SK-N-SH (cell line): Measurements from ENCODE around the gene LPP. TPM values are rescaled to one million over a fixed set of nuclear protein-coding genes. Genes with fewer than 3 reads are reported as not detected.

Experiments used
- CTCF ChIA-PET: fragments of 300-600, 350-600 bp; formaldehyde crosslinking; extraction: SDS; loops from one replicate; lab custom pipeline; 2021; lab: Yijun Ruan, JAX
- POLR2A ChIA-PET: fragments of 350-600 bp; sonication (Branson Sonifier 250); formaldehyde crosslinking; extraction: SDS; loops from one replicate; lab custom pipeline; 2020; ENCODE audit warnings: antibody characterized with exemption, inconsistent platforms; lab: Yijun Ruan, JAX
- DNase-seq: peaks from one replicate; pipeline ENCODE4 v3.0.0; 2012
- H2AFZ ChIP-seq: fragments of 200-600 bp; sonication (generic); 2 replicates; pipeline ENCODE4 v1.8.1; 2016; ENCODE audit warnings: antibody characterized with exemption, mild to moderate bottlenecking, low read depth
- H3F3A ChIP-seq: fragments of 200-600 bp; sonication (generic); replicated peaks from 2 replicates; pipeline ENCODE3; 2016; ENCODE audit warnings: antibody characterized with exemption, mild to moderate bottlenecking; ENCODE audit not compliant: insufficient read depth
- H3K27ac ChIP-seq, 2 experiments: fragments of 200-500 bp in 1 of 2; fragments of 200-600 bp in 1 of 2; sonication (Bioruptor generic) in 1 of 2; sonication (generic), shearing (Covaris generic) in 1 of 2; 2 replicates each; pipeline versions ENCODE4 v1.5.1 to v1.6.1; 2014 to 2016; ENCODE audit warnings: low read depth in 2 of 2, inconsistent platforms in 1 of 2, low read length in 1 of 2, mild to moderate bottlenecking in 1 of 2, mixed read lengths in 1 of 2
- H3K27me3 ChIP-seq: fragments of 200-600 bp; sonication (generic), shearing (Covaris generic); 2 replicates; pipeline ENCODE4 v1.6.1; 2016; ENCODE audit warnings: mixed run types; ENCODE audit not compliant: insufficient read depth
- H3K36me3 ChIP-seq, 2 experiments: fragments of 200-500 bp in 1 of 2; fragments of 200-600 bp in 1 of 2; sonication (Bioruptor generic) in 1 of 2; sonication (generic) in 1 of 2; replicated peaks in 1 of 2; 2 replicates each; pipeline versions ENCODE3 to v1.5.1; 2014 to 2016; ENCODE audit warnings: low read length in 1 of 2, mild to moderate bottlenecking in 1 of 2; ENCODE audit not compliant: insufficient read depth in 2 of 2, control insufficient read depth in 1 of 2
- H3K4me1 ChIP-seq, 2 experiments: fragments of 200-500 bp in 1 of 2; fragments of 200-600 bp in 1 of 2; sonication (Bioruptor generic) in 1 of 2; sonication (generic), shearing (Covaris generic) in 1 of 2; 2 replicates each; pipeline versions ENCODE4 v1.5.1 to v1.6.1; 2014 to 2016; ENCODE audit warnings: low read depth in 1 of 2, low read length in 1 of 2, mixed run types in 1 of 2; ENCODE audit not compliant: insufficient read depth in 2 of 2, control insufficient read depth in 1 of 2
- H3K4me2 ChIP-seq: fragments of 200-600 bp; sonication (generic), shearing (Covaris generic); 2 replicates; pipeline ENCODE4 v1.6.1; 2017; ENCODE audit warnings: mixed run types
- H3K4me3 ChIP-seq, 2 experiments: fragments of 200-500 bp in 1 of 2; fragments of 200-600 bp in 1 of 2; sonication (Bioruptor generic) in 1 of 2; sonication (generic), shearing (Covaris generic) in 1 of 2; 2 replicates each; pipeline versions ENCODE4 v1.5.1 to v1.8.1; 2014 to 2016; ENCODE audit warnings: low read depth in 2 of 2, inconsistent platforms in 1 of 2, low read length in 1 of 2, mild to moderate bottlenecking in 1 of 2, mixed read lengths in 1 of 2, moderate library complexity in 1 of 2
- H3K79me2 ChIP-seq: fragments of 200-600 bp; sonication (generic); 2 replicates; pipeline ENCODE4 v1.8.1; 2017; ENCODE audit warnings: mild to moderate bottlenecking; ENCODE audit not compliant: insufficient read depth
- H3K9ac ChIP-seq: fragments of 200-600 bp; sonication (generic); 2 replicates; pipeline ENCODE4 v1.6.1; 2017; ENCODE audit warnings: mixed run types
- H3K9me2 ChIP-seq: fragments of 200-600 bp; sonication (generic); 2 replicates; pipeline ENCODE4 v1.6.1; 2017; ENCODE audit warnings: mixed run types
- H3K9me3 ChIP-seq: fragments of 200-600 bp; sonication (generic); 2 replicates; pipeline ENCODE4 v1.6.1; 2017; ENCODE audit warnings: mixed run types, mild to moderate bottlenecking, moderate library complexity
- H4K20me1 ChIP-seq: fragments of 200-600 bp; sonication (generic); 2 replicates; pipeline ENCODE4 v1.6.1; 2017; ENCODE audit warnings: mild to moderate bottlenecking, mixed run types; ENCODE audit not compliant: insufficient read depth
- CHD2 ChIP-seq: fragments of 150-350 bp; IDR thresholded peaks from 2 replicates; pipeline ENCODE4 v1.6.1; 2018; ENCODE audit warnings: low read length; ENCODE audit not compliant: partially characterized antibody
- EP300 ChIP-seq, 2 experiments: IDR thresholded peaks; 2 replicates each; pipeline versions ENCODE4 v1.4.0 to v1.6.1; 2012; ENCODE audit warnings: borderline replicate concordance in 1 of 2, low read depth in 1 of 2, low read length in 1 of 2
- EZH2phosphoT487 ChIP-seq: fragments of 200-600 bp; sonication (generic); IDR thresholded peaks from 2 replicates; pipeline ENCODE4 v1.6.1; 2017; ENCODE audit warnings: low read depth, mixed run types, mild to moderate bottlenecking, antibody characterized with exemption, moderate library complexity, borderline replicate concordance
- FOSL2 ChIP-seq: IDR thresholded peaks from 2 replicates; pipeline ENCODE4 v1.4.0; 2012; ENCODE audit warnings: low read depth, mild to moderate bottlenecking, moderate library complexity, borderline replicate concordance
- FOXJ3 ChIP-seq: sonication (generic); formaldehyde crosslinking; IDR thresholded peaks from 2 replicates; pipeline ENCODE4 v1.5.1; 2020; ENCODE audit warnings: mild to moderate bottlenecking, missing genetic modification reagents
- FOXM1 ChIP-seq: IDR thresholded peaks from 2 replicates; pipeline ENCODE4 v1.4.0; 2012; ENCODE audit warnings: low read depth, mild to moderate bottlenecking
- GABPA ChIP-seq: IDR thresholded peaks from 2 replicates; pipeline ENCODE4 v1.4.0; 2012; ENCODE audit warnings: low read depth, mild to moderate bottlenecking
- GATA2 ChIP-seq: sonication (generic); formaldehyde crosslinking; IDR thresholded peaks from 2 replicates; pipeline ENCODE4 v1.5.0; 2020; ENCODE audit warnings: mild to moderate bottlenecking, missing genetic modification reagents
- MXI1 ChIP-seq: IDR thresholded peaks from 2 replicates; pipeline ENCODE4 v1.6.1; 2012; ENCODE audit warnings: mild to moderate bottlenecking, low read depth, low read length, improper control_type of control experiment
- NFIC ChIP-seq: IDR thresholded peaks from 2 replicates; pipeline ENCODE4 v1.4.0; 2012; ENCODE audit warnings: borderline replicate concordance
- PBX3 ChIP-seq: IDR thresholded peaks from 2 replicates; pipeline ENCODE4; 2012
- POLR2AphosphoS5 ChIP-seq: IDR thresholded peaks from 2 replicates; pipeline ENCODE4 v1.6.1; 2012; ENCODE audit warnings: low read depth, low read length
- RFX5 ChIP-seq: IDR thresholded peaks from 2 replicates; pipeline ENCODE4 v1.6.1; 2012; ENCODE audit warnings: mild to moderate bottlenecking, improper control_type of control experiment, low read length
- RXRA ChIP-seq: IDR thresholded peaks from 2 replicates; pipeline ENCODE4 v1.4.0; 2012; ENCODE audit warnings: low read depth, mild to moderate bottlenecking, borderline replicate concordance
- SIN3A ChIP-seq: IDR thresholded peaks from 2 replicates; pipeline ENCODE4 v1.6.1; 2012; ENCODE audit warnings: low read depth, mild to moderate bottlenecking, low read length, moderate library complexity, borderline replicate concordance
- SMC3 ChIP-seq: IDR thresholded peaks from 2 replicates; pipeline ENCODE4 v1.6.1; 2012; ENCODE audit warnings: low read depth, low read length, improper control_type of control experiment
- TAF1 ChIP-seq: IDR thresholded peaks from 2 replicates; pipeline ENCODE4 v1.6.1; 2012; ENCODE audit warnings: low read depth, mild to moderate bottlenecking, low read length, moderate library complexity, borderline replicate concordance
- TCF12 ChIP-seq: IDR thresholded peaks from 2 replicates; pipeline ENCODE4 v1.4.0; 2012
- TEAD4 ChIP-seq: IDR thresholded peaks from 2 replicates; pipeline ENCODE4 v1.4.0; 2012; ENCODE audit warnings: mild to moderate bottlenecking, borderline replicate concordance; ENCODE audit not compliant: insufficient read depth
- YY1 ChIP-seq: IDR thresholded peaks from 2 replicates; pipeline ENCODE4 v1.4.0; 2012; ENCODE audit warnings: low read depth, mild to moderate bottlenecking
- WGBS: methylation state at CpG from one replicate; pipeline ENCODE4 v1.1.6; 2017; ENCODE audit warnings: low lambda C conversion rate; 5-methylcytosine and 5-hydroxymethylcytosine counted together
- polyA plus RNA-seq, 3 experiments: library from polyadenylated mRNA; depleted of rRNA; stranded (reverse); fragments of >200 nt; gene quantifications; 2 replicates each; pipeline ENCODE4 v1.2.3, GENCODE V29; 2012
- TF ChIP-seq, protein P1 (sequence below): fragments of 150-350 bp; IDR thresholded peaks from 2 replicates; pipeline ENCODE4 v1.6.1; 2016; ENCODE audit warnings: mild to moderate bottlenecking, low read depth, low read length
- TF ChIP-seq, protein P2 (sequence below): IDR thresholded peaks from 2 replicates; pipeline ENCODE4 v1.4.0; 2012; ENCODE audit warnings: low read depth
- TF ChIP-seq, protein P3 (sequence below): fragments of 200-600 bp; sonication (generic); IDR thresholded peaks from 2 replicates; pipeline ENCODE4 v1.6.1; 2017; ENCODE audit warnings: antibody characterized with exemption, mild to moderate bottlenecking, moderate library complexity

LPP gene
- polyA plus RNA-seq, 1 of the 3 experiments (the other 2 are of a cell fraction), result 6.6 TPM

GRCh38 chr3:188505911-188506310, 352.0 kb downstream of the LPP start (continued):
- TF ChIP-seq GATA2 (CRISPR knock-in tag) (no peak), SMC3 (no peak), TEAD4 (no peak)

DNA sequence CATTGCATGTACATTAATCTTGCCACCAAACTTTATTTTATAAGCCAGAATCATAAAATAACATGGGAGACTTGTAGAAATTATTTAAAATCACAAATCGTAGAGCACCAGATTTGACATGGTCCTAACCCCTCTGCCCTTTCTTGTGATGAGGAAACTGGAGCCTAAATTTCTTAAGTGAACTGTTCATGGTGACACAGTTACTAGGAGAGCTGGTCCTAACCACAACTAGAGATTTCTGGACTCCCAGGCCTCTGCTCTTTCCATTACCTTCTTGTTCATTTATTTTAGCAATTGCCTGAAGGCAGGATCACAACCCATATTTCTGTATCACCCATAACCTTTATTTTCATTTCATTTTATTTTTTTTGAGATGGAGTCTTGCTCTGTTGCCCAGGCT, 352.5 kb downstream of the LPP start:
- Histone ChIP-seq H3K27ac (peak overlapping the region in 1 of 2 experiments; percentile 43; a peak in 1 of 4 replicates), H3F3A (peaks cover 11% of the 10 kb centered on the region), H4K20me1 (peaks cover 7% of the 10 kb centered on the region; the same call in 1 of the 2 replicates), H3K27me3 (no peaks in the 10 kb centered on the region)
- CTCF ChIA-PET, result no interaction called here
- no peak for TF ChIP-seq RFX5
- TF ChIP-seq, all 33 proteins: peak for 0
- Histone ChIP-seq H3K4me1 (peaks cover 2 to 28% of the 10 kb centered on the region in 2 experiments; a peak in 3 of 4 replicates), H3K79me2 (peaks cover 53% of the 10 kb centered on the region), H3K36me3 (peaks cover 0 to 28% of the 10 kb centered on the region in 2 experiments), H3K9me3 (peaks cover 7% of the 10 kb centered on the region), H3K9me2 (no peaks in the 10 kb centered on the region), H3K9ac (no peak overlapping the region), H3K4me3 (no peak overlapping the region), H3K4me2 (no peak overlapping the region), H2AFZ (no peak overlapping the region)
- DNase-seq, result no peak
- WGBS, result 56% methylated on average over 1 of the region's 1 CpG
- POLR2A ChIA-PET, result no interaction called here

GRCh38 chr3:188507244-188507720, 353.3 kb downstream of the LPP start:
- CTCF ChIA-PET, result no interaction called here
- Histone ChIP-seq H4K20me1 (peaks cover 7% of the 10 kb centered on the region; the same call in 1 of the 2 replicates), H3K9me3 (peaks cover 6% of the 10 kb centered on the region), H3F3A (peaks cover 11% of the 10 kb centered on the region), H3K4me2 (peak overlapping the region; percentile 21; the same call in 1 of the 2 replicates), H3K27me3 (no peaks in the 10 kb centered on the region), H3K27ac (peak overlapping the region in 1 of 2 experiments; percentile 47; a peak in 2 of 4 replicates), H3K9ac (no peak overlapping the region), H3K79me2 (peaks cover 54% of the 10 kb centered on the region), H3K4me1 (peaks cover 2 to 28% of the 10 kb centered on the region in 2 experiments; a peak in 3 of 4 replicates), H3K4me3 (no peak overlapping the region), H2AFZ (no peak overlapping the region), H3K9me2 (no peaks in the 10 kb centered on the region), H3K36me3 (peaks cover 0 to 23% of the 10 kb centered on the region in 2 experiments)
- POLR2A ChIA-PET, result no interaction called here
- DNase-seq, result no peak
- 56% methylated on average over 5 of the region's 5 CpGs for WGBS
- TF ChIP-seq SMC3 (no peak), EP300 (IDR thresholded peaks at IDR 0.05; ENCODE audit: borderline replicate concordance in 1 of 2, low read depth in 1 of 2, low read length in 1 of 2) (no peak), MXI1 (no peak), RFX5 (no peak), POLR2AphosphoS5 (peak; percentile 38; the same call in 1 of the 2 replicates), FOSL2 (peak; percentile 6; the same call in 1 of the 2 replicates), GABPA (no peak), RXRA (no peak), CHD2 (no peak), PBX3 (peak; percentile 31; the same call in 1 of the 2 replicates), TAF1 (no peak), TEAD4 (no peak), YY1 (no peak), EZH2phosphoT487 (no peak), GATA2 (CRISPR knock-in tag) (no peak), NFIC (no peak; the same call in 1 of the 2 replicates), FOXM1 (no peak), TCF12 (peak; percentile 84), SIN3A (no peak), FOXJ3 (CRISPR knock-in tag) (no peak)
- TF ChIP-seq, protein P1, sequence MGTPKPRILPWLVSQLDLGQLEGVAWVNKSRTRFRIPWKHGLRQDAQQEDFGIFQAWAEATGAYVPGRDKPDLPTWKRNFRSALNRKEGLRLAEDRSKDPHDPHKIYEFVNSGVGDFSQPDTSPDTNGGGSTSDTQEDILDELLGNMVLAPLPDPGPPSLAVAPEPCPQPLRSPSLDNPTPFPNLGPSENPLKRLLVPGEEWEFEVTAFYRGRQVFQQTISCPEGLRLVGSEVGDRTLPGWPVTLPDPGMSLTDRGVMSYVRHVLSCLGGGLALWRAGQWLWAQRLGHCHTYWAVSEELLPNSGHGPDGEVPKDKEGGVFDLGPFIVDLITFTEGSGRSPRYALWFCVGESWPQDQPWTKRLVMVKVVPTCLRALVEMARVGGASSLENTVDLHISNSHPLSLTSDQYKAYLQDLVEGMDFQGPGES, result no peak
- TF ChIP-seq, protein P2, sequence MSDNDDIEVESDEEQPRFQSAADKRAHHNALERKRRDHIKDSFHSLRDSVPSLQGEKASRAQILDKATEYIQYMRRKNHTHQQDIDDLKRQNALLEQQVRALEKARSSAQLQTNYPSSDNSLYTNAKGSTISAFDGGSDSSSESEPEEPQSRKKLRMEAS, result no peak
- TF ChIP-seq, protein P3, sequence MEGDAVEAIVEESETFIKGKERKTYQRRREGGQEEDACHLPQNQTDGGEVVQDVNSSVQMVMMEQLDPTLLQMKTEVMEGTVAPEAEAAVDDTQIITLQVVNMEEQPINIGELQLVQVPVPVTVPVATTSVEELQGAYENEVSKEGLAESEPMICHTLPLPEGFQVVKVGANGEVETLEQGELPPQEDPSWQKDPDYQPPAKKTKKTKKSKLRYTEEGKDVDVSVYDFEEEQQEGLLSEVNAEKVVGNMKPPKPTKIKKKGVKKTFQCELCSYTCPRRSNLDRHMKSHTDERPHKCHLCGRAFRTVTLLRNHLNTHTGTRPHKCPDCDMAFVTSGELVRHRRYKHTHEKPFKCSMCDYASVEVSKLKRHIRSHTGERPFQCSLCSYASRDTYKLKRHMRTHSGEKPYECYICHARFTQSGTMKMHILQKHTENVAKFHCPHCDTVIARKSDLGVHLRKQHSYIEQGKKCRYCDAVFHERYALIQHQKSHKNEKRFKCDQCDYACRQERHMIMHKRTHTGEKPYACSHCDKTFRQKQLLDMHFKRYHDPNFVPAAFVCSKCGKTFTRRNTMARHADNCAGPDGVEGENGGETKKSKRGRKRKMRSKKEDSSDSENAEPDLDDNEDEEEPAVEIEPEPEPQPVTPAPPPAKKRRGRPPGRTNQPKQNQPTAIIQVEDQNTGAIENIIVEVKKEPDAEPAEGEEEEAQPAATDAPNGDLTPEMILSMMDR, result no peak
